Thyroid gland (tissue), 4 donors: ENCODE measurements around the gene RRP8.

Experiments used
- POLR2A ChIP-seq, 2 donors: fragments of 450-650 bp; IDR thresholded peaks; one replicate each; pipeline ENCODE4 v1.6.1; 2017; ENCODE audit warnings: antibody characterized with exemption in 2 of 2, mild to moderate bottlenecking in 2 of 2, moderate library complexity in 1 of 2
- TF ChIP-seq, protein P1 (sequence below), 6 experiments: fragments of 200-600 bp in 3 of 6; fragments of 450-650 bp in 3 of 6; sonication (generic) in 3 of 6; IDR thresholded peaks; one replicate each; pipeline ENCODE4 v1.5.1; 2016 to 2019; ENCODE audit warnings: antibody characterized with exemption in 6 of 6, mild to moderate bottlenecking in 2 of 6, inconsistent platforms in 1 of 6, moderate library complexity in 1 of 6

DNA sequence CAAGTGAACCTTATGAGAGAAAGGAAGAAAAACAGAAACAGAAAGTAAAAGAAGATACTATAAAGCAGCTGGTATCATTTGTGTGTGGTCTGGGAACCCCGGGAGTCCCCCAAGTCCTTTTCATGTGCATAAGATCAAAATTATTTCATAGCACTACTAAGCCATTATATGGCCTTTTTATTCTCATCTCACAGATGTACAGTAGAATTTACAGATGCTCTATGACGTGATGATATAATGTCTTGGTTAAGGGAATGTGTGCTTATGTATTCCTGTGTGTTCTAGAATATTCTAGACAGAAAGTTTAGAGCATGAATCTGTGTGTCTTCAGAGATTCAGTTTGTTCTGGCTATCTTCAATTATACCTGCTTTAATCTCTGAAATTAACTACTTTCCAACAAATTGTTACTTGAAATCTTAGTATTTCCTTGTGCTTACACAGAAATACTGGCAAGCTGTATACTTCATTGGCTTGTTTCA, 24.4 kb upstream of the RRP8 start:
- TF ChIP-seq POLR2A (IDR thresholded peaks at IDR 0.05), result no peak
- TF ChIP-seq, protein P1, sequence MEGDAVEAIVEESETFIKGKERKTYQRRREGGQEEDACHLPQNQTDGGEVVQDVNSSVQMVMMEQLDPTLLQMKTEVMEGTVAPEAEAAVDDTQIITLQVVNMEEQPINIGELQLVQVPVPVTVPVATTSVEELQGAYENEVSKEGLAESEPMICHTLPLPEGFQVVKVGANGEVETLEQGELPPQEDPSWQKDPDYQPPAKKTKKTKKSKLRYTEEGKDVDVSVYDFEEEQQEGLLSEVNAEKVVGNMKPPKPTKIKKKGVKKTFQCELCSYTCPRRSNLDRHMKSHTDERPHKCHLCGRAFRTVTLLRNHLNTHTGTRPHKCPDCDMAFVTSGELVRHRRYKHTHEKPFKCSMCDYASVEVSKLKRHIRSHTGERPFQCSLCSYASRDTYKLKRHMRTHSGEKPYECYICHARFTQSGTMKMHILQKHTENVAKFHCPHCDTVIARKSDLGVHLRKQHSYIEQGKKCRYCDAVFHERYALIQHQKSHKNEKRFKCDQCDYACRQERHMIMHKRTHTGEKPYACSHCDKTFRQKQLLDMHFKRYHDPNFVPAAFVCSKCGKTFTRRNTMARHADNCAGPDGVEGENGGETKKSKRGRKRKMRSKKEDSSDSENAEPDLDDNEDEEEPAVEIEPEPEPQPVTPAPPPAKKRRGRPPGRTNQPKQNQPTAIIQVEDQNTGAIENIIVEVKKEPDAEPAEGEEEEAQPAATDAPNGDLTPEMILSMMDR (IDR thresholded peaks at IDR 0.05), result no peak
